Epithelial cell of proximal tubule (primary cell): Measurements from ENCODE around the gene DNER. TPM values are rescaled to one million over a fixed set of nuclear protein-coding genes. Genes with fewer than 3 reads are reported as not detected.

Source experiments
- DNase-seq: peaks from one replicate; pipeline ENCODE4 v3.0.0-alpha.2; 2011; ENCODE audit warnings: low read depth
- H3K4me3 ChIP-seq: 2 replicates; pipeline ENCODE4 v1.5.1; 2011; ENCODE audit warnings: low read depth, mild to moderate bottlenecking, low read length
- total RNA-seq: library from RNA; depleted of rRNA; stranded (reverse); fragments of >200 nt; gene quantifications from 2 replicates; pipeline ENCODE4 v1.2.3, GENCODE V29; 2015
- TF ChIP-seq, protein P1 (sequence below): conservative IDR thresholded peaks from 2 replicates; pipeline ENCODE4 v1.5.1; 2012; ENCODE audit warnings: low read depth, mild to moderate bottlenecking, low read length

The DNER gene
- total RNA-seq, 1 donor from 2014 or later, result 2.7 TPM

DNA sequence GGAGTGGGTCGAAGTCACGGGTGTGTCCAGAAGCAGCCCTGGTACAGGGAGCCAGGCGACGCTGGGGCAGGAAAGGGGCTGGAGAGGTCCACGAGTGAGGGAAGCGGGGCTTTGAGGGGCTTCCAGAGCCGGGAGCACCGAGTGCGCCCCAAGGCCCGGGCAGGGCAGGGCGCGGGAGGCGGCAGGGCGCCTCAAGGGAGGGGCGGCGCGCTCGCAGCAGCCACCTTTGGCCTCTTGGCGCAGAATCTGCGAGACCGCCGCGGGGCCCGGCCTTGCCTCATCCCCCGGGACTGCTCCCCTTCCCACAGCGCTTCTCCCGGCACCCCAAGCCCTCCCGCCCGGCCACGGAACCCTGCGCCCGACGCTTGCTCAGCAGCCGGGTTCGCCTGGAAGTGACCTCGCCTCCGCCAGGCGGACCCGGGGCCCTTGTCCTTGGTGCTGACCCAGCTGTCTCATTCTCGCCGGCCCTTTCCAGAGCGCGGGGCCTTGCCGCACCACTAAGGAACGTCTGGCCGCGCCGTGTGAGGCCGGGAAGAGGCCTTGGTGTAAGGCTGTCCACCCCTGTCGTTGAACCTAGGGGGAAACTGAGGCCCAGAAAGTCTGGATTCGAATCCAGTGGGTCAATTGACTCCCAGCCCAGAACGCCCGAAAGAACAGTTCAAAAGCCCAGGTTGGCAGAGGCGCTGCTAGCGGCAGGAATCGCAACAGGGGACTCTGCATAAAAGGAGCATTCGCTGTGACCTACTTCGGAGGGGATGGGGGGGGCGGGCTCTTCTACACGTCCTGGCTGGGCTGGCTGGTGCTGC is 584 bp upstream of the DNER start:
- peak overlapping the region; percentile 47 for H3K4me3 ChIP-seq
- TF ChIP-seq, protein P1, sequence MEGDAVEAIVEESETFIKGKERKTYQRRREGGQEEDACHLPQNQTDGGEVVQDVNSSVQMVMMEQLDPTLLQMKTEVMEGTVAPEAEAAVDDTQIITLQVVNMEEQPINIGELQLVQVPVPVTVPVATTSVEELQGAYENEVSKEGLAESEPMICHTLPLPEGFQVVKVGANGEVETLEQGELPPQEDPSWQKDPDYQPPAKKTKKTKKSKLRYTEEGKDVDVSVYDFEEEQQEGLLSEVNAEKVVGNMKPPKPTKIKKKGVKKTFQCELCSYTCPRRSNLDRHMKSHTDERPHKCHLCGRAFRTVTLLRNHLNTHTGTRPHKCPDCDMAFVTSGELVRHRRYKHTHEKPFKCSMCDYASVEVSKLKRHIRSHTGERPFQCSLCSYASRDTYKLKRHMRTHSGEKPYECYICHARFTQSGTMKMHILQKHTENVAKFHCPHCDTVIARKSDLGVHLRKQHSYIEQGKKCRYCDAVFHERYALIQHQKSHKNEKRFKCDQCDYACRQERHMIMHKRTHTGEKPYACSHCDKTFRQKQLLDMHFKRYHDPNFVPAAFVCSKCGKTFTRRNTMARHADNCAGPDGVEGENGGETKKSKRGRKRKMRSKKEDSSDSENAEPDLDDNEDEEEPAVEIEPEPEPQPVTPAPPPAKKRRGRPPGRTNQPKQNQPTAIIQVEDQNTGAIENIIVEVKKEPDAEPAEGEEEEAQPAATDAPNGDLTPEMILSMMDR, result no peak
- DNase-seq, result no peak

DNA sequence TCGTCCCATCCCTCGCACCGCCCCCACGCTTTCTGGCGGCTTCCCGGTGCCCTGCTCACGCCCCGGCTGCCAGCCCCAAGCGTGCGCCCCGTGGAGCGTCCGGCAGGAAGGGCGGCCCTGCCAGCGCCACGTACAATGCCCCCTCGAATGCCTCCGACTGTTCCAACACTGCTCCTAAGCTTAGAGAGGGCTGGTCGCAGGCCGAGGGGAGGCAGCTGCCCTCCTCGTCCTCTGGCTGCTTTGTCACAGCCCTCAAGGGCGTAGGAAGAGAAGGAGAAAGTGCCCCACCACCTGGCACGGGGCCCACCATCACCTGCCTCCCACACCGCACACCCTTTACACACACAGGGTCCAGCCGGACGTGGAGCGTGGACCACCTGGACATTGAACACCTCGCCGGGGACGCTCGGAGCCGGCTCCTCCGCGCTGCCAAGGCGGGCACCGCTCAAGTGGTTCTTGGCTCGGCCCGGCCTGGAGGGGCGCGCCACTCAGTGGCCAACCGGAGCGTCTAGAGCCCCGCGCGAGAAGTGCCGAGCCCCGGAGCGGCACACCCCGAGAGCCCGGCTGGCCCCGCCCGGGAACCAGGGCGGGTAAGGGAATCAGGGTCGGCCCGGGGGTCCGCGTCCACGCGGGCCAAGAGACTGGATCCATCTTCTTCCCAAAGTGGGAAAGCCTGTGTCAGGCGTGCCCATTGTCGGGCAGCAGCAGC is 830 bp downstream of the DNER start:
- no peak for DNase-seq
- H3K4me3 ChIP-seq, result peak overlapping the region; percentile 31

DNA sequence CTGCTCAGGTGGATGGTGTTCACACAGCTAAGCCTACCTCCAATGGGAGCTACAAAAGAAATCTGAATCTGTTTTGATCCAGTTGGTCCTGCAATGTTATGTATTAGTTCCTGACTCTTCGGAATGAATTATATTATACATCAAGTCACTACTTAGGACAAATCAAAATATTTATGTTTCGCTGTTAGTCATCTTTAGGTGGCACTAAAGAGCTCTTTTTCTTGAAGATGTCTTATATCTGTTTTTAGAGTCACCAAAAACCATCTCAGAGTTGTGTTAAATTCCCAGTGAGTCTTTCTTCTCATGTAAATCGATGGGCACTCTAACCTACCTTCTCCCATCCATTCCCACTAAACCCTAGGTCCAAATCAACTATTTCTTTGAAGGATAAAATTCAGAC is 2.2 kb downstream of the DNER start:
- no peak overlapping the region for H3K4me3 ChIP-seq
- TF ChIP-seq, protein P1, result peak; percentile 29
- DNase-seq, result no peak

More for the DNA sequence above, 830 bp downstream of the DNER start:
- TF ChIP-seq, protein P1, result peak; percentile 3

DNA sequence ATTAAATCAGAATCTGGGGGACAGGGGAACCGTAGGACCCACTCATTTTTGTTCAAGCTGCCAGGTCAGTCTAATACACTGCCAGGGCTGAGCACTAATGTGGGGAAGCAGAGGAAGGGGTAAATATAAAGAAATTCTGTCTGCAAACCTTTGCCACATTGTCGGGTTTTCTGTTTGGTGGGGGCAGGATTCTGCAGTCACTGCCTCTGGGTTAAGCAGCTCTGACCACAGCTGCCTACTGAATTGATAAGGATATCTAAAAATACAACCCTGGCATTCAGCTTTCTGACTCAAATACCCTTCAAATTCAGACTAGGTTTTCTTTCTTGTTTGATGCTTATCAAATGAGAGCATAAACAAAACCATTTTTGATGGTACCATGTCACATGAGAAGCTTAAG is 6.0 kb downstream of the DNER start:
- TF ChIP-seq, protein P1, result no peak
- DNase-seq, result no peak
- no peak overlapping the region for H3K4me3 ChIP-seq

DNA sequence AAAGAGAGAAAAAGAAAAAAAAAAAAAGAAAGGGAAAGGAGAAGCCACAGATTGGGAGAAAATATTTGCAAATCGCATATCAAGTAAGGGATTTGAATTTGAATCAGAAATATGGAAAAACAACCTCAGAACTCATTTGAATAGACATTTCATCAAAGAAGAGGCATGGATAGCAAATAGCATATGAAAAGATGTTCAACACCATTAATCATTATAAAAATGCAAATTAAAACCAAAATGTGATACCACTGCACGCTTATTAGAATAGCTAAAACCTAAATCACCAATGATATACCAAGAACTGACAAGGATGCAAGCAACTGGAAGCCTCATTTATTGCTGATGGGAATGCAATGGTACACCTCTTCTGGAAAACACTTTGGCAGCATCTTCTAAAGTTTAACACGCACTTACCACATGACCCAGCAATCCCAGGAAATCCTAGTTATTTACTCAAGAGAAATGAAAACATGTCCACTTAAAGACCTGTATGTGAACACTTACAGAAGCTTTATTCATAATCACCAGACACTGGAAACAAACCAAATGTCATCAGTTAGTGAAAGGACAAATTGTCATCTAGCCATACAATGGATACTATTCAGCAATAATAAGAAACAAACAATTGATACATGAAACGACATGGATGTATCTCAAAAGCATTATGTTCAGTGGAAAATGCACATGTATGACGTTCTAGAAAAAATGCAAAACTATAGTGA is 10.3 kb downstream of the DNER start:
- DNase-seq, result no peak
- no peak overlapping the region for H3K4me3 ChIP-seq
- TF ChIP-seq, protein P1, result no peak

DNA sequence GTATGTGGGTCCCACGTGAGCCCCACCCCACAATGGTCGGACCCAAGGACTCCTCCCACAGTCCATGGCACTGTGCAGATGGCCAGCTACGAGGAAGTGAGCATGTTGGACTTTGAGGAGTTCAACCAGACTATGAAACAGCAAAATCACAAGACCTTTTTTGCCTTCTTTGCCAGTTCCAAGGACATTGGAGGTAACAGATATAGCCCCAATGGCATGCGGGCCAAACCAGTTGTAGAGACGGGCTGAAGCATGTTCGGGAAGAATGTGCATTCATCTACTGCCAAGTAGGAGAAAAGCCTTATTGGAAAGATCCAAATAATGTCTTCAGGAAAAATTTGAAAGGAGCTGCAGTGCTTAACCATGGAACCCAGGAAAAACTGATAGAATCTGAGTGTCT is 12.6 kb downstream of the DNER start:
- no peak overlapping the region for H3K4me3 ChIP-seq
- TF ChIP-seq, protein P1, result no peak
- DNase-seq, result no peak
